Osteoblast (primary cell): ENCODE results near the gene CRISP1. TPM values are rescaled to one million over a fixed set of nuclear protein-coding genes. Genes with fewer than 3 reads are reported as not detected.

ENCODE experiments used
- DNase-seq: peaks from one replicate; pipeline ENCODE4 v3.0.0; 2011; ENCODE audit warnings: low spot score, mixed read lengths; ENCODE audit not compliant: insufficient read length; ENCODE audit errors: missing footprints
- H2AFZ ChIP-seq: 2 replicates; pipeline ENCODE4 v1.6.0; 2011; ENCODE audit warnings: mild to moderate bottlenecking, low read length
- H3K27ac ChIP-seq: 2 replicates; pipeline ENCODE4 v1.5.1; 2011; ENCODE audit warnings: mild to moderate bottlenecking, low read depth, low read length, moderate library complexity
- H3K27me3 ChIP-seq: 2 replicates; pipeline ENCODE4 v1.6.0; 2012; ENCODE audit warnings: mild to moderate bottlenecking, control low read depth, inconsistent platforms, low read length, moderate library complexity; ENCODE audit not compliant: insufficient read depth
- H3K36me3 ChIP-seq: 2 replicates; pipeline ENCODE4 v1.5.1; 2011; ENCODE audit warnings: mild to moderate bottlenecking, low read length, control low read depth, moderate library complexity; ENCODE audit not compliant: insufficient read depth
- H3K4me1 ChIP-seq: 2 replicates; pipeline ENCODE4 v1.5.1; 2011; ENCODE audit warnings: mild to moderate bottlenecking, low read length, control low read depth, moderate library complexity; ENCODE audit not compliant: insufficient read depth
- H3K4me2 ChIP-seq: 2 replicates; pipeline ENCODE4 v1.6.0; 2011; ENCODE audit warnings: mild to moderate bottlenecking, low read length; ENCODE audit not compliant: insufficient read depth
- H3K4me3 ChIP-seq: fragments of 200-600 bp; sonication (generic); 3 replicates; pipeline ENCODE4 v1.5.1; 2012; ENCODE audit warnings: mild to moderate bottlenecking, low read length, inconsistent platforms; ENCODE audit not compliant: insufficient read depth
- H3K79me2 ChIP-seq: 2 replicates; pipeline ENCODE4 v1.6.0; 2012; ENCODE audit warnings: mild to moderate bottlenecking, low read length, control low read depth, inconsistent platforms; ENCODE audit not compliant: insufficient read depth
- H3K9me3 ChIP-seq: 2 replicates; pipeline ENCODE4 v1.5.1; 2011; ENCODE audit warnings: low read depth, low read length, control low read depth
- H4K20me1 ChIP-seq: 2 replicates; pipeline ENCODE4 v1.6.0; 2012; ENCODE audit warnings: mild to moderate bottlenecking, low read length, control low read depth; ENCODE audit not compliant: insufficient read depth
- CTCF ChIP-seq: IDR thresholded peaks from 2 replicates; pipeline ENCODE4 v1.5.1; 2011; ENCODE audit warnings: mild to moderate bottlenecking, low read depth, low read length, moderate library complexity; ENCODE audit errors: extremely low read depth
- total RNA-seq: library from RNA; depleted of rRNA; stranded (reverse); fragments of >200 nt; gene quantifications from 2 replicates; pipeline ENCODE4 v1.2.3, GENCODE V29; 2012

CRISP1 gene
- total RNA-seq, 1 donor: not detected

GRCh38 chr6:49813248-49813647, 53.1 kb downstream of the CRISP1 start:
- Histone ChIP-seq H3K79me2 (no peaks in the 10 kb centered on the region), H3K9me3 (no peaks in the 10 kb centered on the region), H3K36me3 (no peaks in the 10 kb centered on the region), H2AFZ (no peak overlapping the region), H3K4me2 (no peak overlapping the region), H3K4me3 (no peak overlapping the region), H4K20me1 (no peaks in the 10 kb centered on the region), H3K27ac (no peak overlapping the region), H3K27me3 (no peaks in the 10 kb centered on the region), H3K4me1 (no peaks in the 10 kb centered on the region)
- no peak for DNase-seq
- no peak for TF ChIP-seq CTCF

GRCh38 chr6:49806145-49806544, 60.2 kb downstream of the CRISP1 start:
- Histone ChIP-seq H3K4me2 (no peak overlapping the region), H3K27ac (no peak overlapping the region), H3K4me3 (no peak overlapping the region), H3K36me3 (no peaks in the 10 kb centered on the region), H3K4me1 (no peaks in the 10 kb centered on the region), H4K20me1 (no peaks in the 10 kb centered on the region), H2AFZ (no peak overlapping the region), H3K27me3 (no peaks in the 10 kb centered on the region), H3K9me3 (peaks cover 4% of the 10 kb centered on the region), H3K79me2 (no peaks in the 10 kb centered on the region)
- no peak for TF ChIP-seq CTCF
- DNase-seq: no peak

- no peaks in the 10 kb centered on the region for H3K79me2 ChIP-seq
- DNase-seq: no peak
- H4K20me1 ChIP-seq: no peaks in the 10 kb centered on the region
- no peaks in the 10 kb centered on the region for H3K27me3 ChIP-seq
- peaks cover 4% of the 10 kb centered on the region for H3K9me3 ChIP-seq
- no peak for TF ChIP-seq CTCF
- H3K4me2 ChIP-seq: no peak overlapping the region
- no peak overlapping the region for H3K27ac ChIP-seq
- H3K4me3 ChIP-seq: no peak overlapping the region
- no peaks in the 10 kb centered on the region for H3K36me3 ChIP-seq
- no peak overlapping the region for H2AFZ ChIP-seq
- no peaks in the 10 kb centered on the region for H3K4me1 ChIP-seq
These were observed 61.1 kb downstream of the CRISP1 start for GRCh38 chr6:49805246-49805645.

- H3K4me3 ChIP-seq: no peak overlapping the region
- H3K27ac ChIP-seq: no peak overlapping the region
- no peak for TF ChIP-seq CTCF
- H3K9me3 ChIP-seq: peaks cover 4% of the 10 kb centered on the region
- no peaks in the 10 kb centered on the region for H3K79me2 ChIP-seq
- no peak for DNase-seq
- no peaks in the 10 kb centered on the region for H3K27me3 ChIP-seq
- H2AFZ ChIP-seq: no peak overlapping the region
- H3K36me3 ChIP-seq: no peaks in the 10 kb centered on the region
- H4K20me1 ChIP-seq: no peaks in the 10 kb centered on the region
- H3K4me1 ChIP-seq: no peaks in the 10 kb centered on the region
- H3K4me2 ChIP-seq: no peak overlapping the region
These were observed 64.8 kb downstream of the CRISP1 start for GRCh38 chr6:49801525-49801924.
